ENCODE data around the gene MAPKAPK3.
A peak's percentile ranks its signal among the peaks of the same experiment; 100 is the strongest.

Gene MAPKAPK3

GRCh38 chr3:50628601-50629000, 11.7 kb downstream of the MAPKAPK3 start:
- no peak for DNase-seq

DNA sequence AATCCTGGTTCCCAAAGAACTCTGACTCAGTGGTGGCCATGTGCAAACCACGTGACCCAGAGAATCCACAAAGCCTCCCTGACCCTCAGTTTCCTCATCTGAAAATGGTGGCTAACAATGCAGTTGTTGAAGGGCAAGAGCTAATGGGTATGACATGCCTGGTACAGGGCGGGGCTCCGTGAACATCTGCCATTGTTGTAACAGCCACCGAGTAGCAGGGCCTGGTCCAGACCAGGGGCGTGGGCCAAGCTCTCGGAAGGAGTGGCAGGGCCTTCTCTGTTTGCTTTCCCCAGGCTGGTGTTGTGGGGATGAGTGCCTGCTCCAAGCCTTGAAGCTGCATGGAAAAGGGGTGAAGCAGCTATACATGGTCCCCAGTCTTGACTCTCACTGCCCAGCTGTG, 13.4 kb downstream of the MAPKAPK3 start:
- no peak for DNase-seq

DNA sequence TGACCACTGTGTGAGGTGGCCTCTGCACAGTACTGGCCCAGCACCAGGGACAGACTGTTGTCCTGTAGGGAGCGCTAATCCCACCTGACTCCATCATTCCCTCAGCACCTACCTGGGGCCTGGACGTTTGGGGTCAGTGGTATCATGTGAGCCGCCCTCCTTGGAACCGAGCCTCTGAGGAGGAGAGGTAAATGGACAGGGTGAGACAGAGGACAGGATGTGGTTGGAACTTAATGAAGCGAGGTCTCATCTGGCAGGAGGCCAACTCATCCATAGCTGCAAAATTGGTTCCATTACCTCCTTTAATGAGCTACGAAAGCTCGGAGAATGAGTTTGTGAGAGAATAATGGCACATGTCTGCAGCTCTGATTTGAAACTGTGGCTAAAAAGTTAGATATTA, 13.9 kb downstream of the MAPKAPK3 start:
- peak; percentile 58 for DNase-seq

- no peak for DNase-seq
Measured at GRCh38 chr3:50632450-50632849, 15.5 kb downstream of the MAPKAPK3 start.

- DNase-seq, result no peak
Measured at GRCh38 chr3:50633230-50633790, 16.4 kb downstream of the MAPKAPK3 start.

GRCh38 chr3:50635066-50635465, 18.1 kb downstream of the MAPKAPK3 start:
- no peak for DNase-seq

GRCh38 chr3:50637011-50637410, 20.1 kb downstream of the MAPKAPK3 start:
- no peak for DNase-seq

GRCh38 chr3:50637945-50638344, 21.0 kb downstream of the MAPKAPK3 start:
- DNase-seq, result no peak

GRCh38 chr3:50639055-50639494, 22.1 kb downstream of the MAPKAPK3 start:
- no peak for DNase-seq

DNA sequence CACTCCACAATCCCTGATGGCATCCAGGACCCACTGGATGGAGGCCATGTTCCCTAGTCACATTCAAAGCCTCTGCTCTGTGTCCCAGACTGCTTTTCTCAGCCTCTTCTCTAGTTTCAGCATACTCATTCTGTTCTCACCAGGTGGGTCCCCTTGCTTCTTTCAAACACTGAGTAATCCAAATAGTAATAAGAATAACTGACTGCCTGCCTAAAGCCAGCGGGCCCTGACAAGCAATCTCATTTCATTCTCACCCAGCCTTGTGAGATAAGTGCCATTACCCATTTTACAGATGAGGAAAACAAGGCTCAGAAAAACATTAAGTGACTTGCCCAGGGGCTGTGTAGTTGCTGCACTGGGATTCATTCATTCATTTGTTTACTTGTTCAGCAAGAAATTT, 25.4 kb downstream of the MAPKAPK3 start:
- no peak for DNase-seq

DNA sequence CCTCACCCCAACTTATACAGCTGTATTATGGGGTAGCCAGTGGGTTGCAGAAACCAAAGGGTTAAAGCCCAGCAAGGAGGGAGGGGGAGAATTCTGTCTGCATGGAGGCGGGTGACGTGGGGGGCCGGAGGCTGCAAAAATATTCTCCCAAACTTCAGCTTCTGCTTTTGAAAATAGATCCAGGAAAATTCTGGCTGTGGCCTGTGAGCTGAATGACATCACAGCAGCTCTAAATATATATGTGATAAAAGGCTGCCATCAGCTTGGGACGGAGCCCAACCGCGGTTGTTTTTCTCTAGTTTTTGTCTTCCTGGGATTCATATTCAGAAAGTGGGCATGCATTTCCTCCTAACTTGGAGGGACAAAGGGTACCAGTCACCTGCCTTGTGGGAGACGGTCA, 27.6 kb downstream of the MAPKAPK3 start:
- DNase-seq, result no peak

GRCh38 chr3:50645378-50645777, 28.4 kb downstream of the MAPKAPK3 start:
- no peak for DNase-seq

DNA sequence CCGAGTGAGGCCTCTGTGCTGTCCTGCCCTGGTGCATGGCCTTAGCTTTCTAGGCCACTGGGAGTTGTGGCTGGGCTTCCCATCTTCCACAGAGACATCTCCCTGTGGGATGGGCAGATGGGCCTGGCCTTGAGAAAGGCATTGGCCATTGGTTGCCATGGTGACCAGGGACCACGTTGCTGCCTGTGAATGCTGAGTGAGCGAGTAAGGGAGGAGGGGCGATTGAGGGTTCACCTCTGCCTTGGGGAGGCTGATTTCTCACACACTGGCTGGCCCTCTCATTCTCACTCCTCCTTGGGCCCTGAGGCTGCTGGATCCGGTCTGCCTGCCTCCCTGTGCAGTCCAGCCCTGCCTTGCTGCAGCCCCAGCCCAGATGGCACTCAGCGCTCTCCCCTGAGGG, 31.4 kb downstream of the MAPKAPK3 start:
- no peak for DNase-seq

DNA sequence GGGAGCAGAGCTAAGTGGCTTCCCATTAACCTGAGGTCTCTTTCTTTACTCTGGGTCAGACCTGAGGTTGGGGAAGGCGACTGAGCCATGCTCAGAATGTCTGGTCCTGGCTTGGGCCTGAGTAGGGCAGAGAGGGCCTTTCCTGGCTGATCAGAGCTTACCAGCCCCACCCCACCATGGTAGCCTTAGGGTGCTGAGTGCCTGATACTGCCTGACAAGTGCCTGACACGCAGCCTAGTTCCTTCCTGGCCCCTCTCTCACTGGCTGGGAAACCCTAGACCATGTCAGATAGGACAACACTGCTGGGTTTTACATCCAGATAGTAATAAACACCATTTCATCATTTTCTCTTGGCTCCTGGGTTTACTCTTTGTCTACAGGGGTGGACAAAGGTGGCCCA, 32.0 kb downstream of the MAPKAPK3 start:
- no peak for DNase-seq

GRCh38 chr3:50649451-50649931, 32.5 kb downstream of the MAPKAPK3 start:
- DNase-seq, result no peak

DNA sequence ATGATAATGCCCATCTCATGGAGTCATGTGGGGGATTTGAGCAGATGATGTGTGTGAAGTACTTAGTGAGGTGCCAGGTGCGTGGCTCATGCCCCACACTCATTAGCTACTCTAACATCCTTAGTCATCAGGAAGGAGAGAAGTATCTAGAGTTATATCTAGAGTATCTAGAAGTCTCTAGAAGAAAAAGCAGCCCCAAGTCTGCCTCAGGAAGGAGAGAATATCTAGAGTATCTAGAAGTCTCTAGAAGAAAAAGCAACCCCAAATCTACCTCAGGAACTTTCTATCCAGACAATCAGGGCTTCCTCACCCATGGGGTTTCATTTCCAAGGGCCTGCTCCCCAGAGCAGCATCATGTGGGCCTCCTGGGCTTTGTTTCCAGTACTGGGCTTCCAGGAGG, 33.1 kb downstream of the MAPKAPK3 start:
- no peak for DNase-seq

DNA sequence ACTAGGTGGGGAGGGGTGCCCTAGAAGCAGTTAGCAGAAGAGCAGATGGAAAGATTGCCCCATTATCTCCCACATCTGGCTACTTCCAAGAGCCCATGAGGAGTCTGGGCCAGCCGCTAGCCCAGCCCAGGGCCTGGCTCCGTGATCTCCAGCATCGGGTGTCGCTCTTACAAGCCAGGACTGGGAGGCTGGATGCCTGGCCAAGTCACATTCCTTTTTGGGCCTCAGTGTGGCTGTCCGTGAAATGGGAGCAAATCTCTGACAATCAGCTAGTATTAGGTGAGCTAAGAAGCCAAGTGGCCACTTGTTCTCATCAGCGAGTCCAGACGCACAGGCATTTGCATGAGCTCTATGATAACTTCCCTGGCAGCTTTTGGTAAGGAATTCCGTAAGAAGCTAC, 34.5 kb downstream of the MAPKAPK3 start:
- DNase-seq, result no peak

DNA sequence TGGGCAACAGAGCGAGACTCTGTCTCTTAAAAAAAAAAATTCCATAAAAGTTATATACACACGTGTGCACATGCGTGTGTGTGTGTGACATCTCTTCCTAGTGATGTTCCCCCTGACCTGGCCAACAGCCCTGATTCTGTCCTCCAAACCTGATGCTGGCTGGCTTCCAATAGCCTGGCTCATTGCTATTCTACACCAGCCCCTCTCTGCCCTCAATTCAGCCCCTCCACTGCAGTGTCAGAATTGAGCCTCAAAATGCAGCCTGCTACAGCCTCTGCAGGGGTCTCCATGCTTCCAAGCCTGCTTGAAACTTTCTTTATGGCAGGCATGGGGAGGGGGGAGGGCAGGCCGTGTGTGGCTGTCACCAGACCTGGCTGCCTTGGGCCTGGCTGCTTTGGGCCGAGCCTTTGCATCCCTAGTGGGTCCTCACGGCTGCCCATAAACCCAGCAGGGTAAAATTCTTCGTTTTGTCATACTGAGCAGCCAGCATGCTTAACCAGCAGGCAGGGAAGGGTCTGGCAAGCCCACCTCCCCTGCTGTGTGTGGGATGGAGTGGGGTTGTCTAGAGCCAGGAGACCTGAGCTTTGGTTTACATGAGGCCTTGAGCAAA, 35.1 kb downstream of the MAPKAPK3 start:
- DNase-seq, result no peak

DNA sequence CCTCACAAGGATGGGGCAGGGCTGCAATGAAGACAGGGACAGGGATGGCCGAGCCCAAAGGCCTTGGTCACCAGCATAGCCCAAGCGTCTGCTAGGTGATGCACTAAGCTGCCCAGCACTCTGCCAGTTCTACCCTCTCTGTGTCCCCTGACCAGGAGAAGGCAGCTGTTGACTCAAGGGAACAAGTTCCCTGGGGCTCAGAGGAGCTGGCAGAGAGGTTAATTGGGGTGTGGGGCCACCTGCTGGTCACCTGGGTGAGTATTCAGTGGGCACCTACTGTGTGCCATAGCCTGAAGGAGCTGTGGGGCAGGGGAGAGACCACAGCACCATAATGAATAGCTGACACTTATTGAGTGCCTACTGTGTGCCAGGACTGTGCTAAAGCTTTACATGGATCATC, 35.8 kb downstream of the MAPKAPK3 start:
- DNase-seq, result no peak

- no peak for DNase-seq
Measured at GRCh38 chr3:50653937-50654595, 37.1 kb downstream of the MAPKAPK3 start.

- DNase-seq, result no peak
Measured at GRCh38 chr3:50655009-50655830, 38.3 kb downstream of the MAPKAPK3 start.

- DNase-seq, result no peak
Measured at GRCh38 chr3:50656417-50657195, 39.7 kb downstream of the MAPKAPK3 start.

DNA sequence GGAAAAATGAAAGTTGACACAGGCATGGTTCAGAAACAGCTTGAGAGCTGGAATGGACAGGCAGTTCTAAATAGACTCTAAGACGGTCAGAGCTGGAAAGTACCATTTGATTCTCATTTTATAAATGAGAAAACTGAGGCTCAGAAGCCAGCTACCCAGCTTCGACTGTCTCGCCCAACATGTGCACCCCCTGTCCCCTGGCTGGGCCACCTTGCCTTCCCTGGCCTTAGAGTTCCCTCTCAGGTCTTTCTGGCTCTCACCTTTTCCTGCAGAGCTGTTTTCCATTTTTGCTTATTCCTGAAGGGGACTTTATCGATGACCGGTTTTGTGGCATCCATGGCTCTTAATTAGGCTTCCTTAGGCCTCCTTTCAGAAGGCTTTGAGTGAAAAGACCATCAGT, 40.5 kb downstream of the MAPKAPK3 start:
- no peak for DNase-seq
